Right cardiac atrium (tissue), 5 donors: ENCODE data around the gene FRAS1. TPM values are rescaled to one million over a fixed set of nuclear protein-coding genes. Genes with fewer than 3 reads are reported as not detected.
A peak's percentile ranks its signal among the peaks of the same experiment; 100 is the strongest.
"Not testable (repeated sequence)": the region's sequence is repeated elsewhere in the genome, so short reads cannot be mapped to it uniquely, and the experiment has no call there.

ENCODE experiments used
- ATAC-seq, 2 donors: fragments of 200-7000 bp; cut with Tn5 transposase; one replicate each; pipeline versions ENCODE4 v1.8.0 to v1.9.1; 2020; ENCODE audit warnings: moderate library complexity in 2 of 2, mild to moderate bottlenecking in 1 of 2
- DNase-seq, 3 donors: peaks; one replicate each; pipeline ENCODE4 v3.0.0-alpha.2; 2020
- H3K27ac ChIP-seq: one replicate; pipeline ENCODE4 v1.5.1; 2013; ENCODE audit warnings: mild to moderate bottlenecking, low read length, control low read depth, moderate library complexity
- H3K27me3 ChIP-seq: one replicate; pipeline ENCODE4 v1.6.1; 2013; ENCODE audit not compliant: control insufficient read depth, insufficient read depth
- H3K4me1 ChIP-seq: one replicate; pipeline ENCODE4 v1.6.1; 2013; ENCODE audit warnings: low read length; ENCODE audit not compliant: control insufficient read depth, insufficient read depth
- H3K4me3 ChIP-seq: one replicate; pipeline ENCODE4 v1.5.1; 2013; ENCODE audit warnings: low read length, control low read depth
- H3K9me3 ChIP-seq: one replicate; pipeline ENCODE4 v1.6.1; 2013; ENCODE audit warnings: low read length; ENCODE audit not compliant: control insufficient read depth
- WGBS: extraction: QIAGEN DNeasy Blood & Tissue Kit; methylation state at CpG from one replicate; pipeline ENCODE4 v1.1.7; 2013; 5-methylcytosine and 5-hydroxymethylcytosine counted together
- intact Hi-C, 4 donors: fragments of 100-400 bp; cut with DNase I; formaldehyde crosslinking; loops; one replicate each; pipeline versions ENCODE4 v1.11.0 to v1.14.0; 2022 to 2023
- polyA plus RNA-seq: library from polyadenylated mRNA; stranded (reverse); fragments of 200-250 nt; gene quantifications from one replicate; pipeline ENCODE4 v1.2.3, GENCODE V29; 2013
- total RNA-seq, 4 donors: library from RNA; stranded (reverse); fragmentation: NEBNext Ultra II Directional; extraction: Animal tissue kit (Norgen Biotek cat#: 25700); gene quantifications; one replicate each; pipeline ENCODE4 v1.2.1, GENCODE V29; 2021
- donor health status: healthy with polysubstance abuse.
- donor health status: DM: no; HTN: yes; CAD: no.
- donor health status: DM: no; HTN: no; CAD: no.
- donor health status: DM: no; HTN: yes; CAD: no; lungs with severe emphysema.
- donor health status: DM: yes; HTN: yes; CAD: no.

FRAS1 gene
- total and polyA plus RNA-seq, 5 donors, result 1.1 to 7.9 (median 5.1) TPM

DNA sequence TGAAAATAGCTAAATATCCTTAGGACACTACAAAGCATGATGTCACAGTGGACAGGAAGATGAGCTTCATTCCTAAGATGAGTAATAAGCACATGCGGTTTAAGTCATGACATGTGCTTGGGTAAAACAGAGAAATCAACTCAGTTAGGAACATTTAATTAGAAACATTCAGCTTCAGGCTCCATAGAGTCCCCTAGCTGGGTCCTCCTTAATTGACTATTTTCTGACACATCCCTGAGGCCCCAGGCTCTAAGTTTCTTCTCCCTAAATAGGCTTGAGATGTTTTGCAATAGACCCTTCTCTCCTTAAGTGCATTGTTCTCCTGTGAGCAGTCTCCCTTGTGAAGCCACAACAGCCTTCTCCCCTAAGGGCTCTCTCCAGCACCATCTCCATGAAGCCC is 424.1 kb downstream of the FRAS1 start:
- Histone ChIP-seq H3K4me3 (no peak overlapping the region), H3K27me3 (no peaks in the 10 kb centered on the region), H3K27ac (no peak overlapping the region), H3K4me1 (no peaks in the 10 kb centered on the region), H3K9me3 (no peaks in the 10 kb centered on the region)
- DNase-seq, result no peak
- no peak for ATAC-seq
- WGBS, result 85% methylated on average over 1 of the region's 1 CpG
- intact Hi-C loops, result no loop called here

DNA sequence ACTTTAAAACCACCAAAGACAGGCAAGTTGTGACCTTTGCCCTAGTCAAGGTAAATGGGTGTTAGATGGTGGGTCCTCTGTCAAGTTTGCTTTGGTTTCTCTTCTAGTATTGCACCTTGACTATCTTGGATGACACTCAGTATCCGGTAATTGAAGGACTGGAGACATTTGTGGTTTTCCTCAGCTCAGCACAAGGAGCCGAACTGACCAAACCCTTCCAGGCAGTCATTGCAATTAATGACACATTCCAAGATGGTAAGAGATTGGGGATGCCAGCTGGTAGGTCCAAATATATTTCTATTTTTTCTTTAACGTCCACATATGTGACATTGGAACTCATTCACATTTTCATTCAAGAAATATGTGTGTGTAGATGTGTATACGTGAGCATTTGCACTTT is 425.2 kb downstream of the FRAS1 start:
- DNase-seq (no peak), ATAC-seq (no peak)
- Histone ChIP-seq H3K27ac (no peak overlapping the region), H3K9me3 (no peaks in the 10 kb centered on the region), H3K4me1 (no peaks in the 10 kb centered on the region), H3K27me3 (no peaks in the 10 kb centered on the region), H3K4me3 (no peak overlapping the region)
- intact Hi-C loops, result no loop called here
- WGBS, result 85% methylated on average over 4 of the region's 4 CpGs

DNA sequence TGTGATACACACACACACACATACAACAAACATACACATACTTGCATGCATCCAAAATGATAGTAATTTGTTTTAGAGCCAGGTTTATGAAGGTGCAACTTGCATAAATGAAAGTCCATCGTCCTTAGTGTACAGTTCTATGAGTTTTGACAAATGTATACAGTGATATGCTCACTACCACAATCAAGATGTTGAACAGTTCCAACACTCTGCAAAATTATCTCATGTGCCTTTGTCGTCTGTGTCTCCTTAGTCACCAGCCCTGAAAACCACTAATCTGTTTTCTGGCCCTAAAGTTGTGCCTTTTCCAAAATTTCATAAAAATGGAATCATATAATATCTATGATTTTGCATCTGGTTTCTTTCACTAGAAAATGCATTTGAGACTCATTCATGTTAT is 426.7 kb downstream of the FRAS1 start:
- ATAC-seq, result no peak
- no peak for DNase-seq
- WGBS, result 66% methylated on average over 2 of the region's 2 CpGs
- Histone ChIP-seq H3K4me3 (no peak overlapping the region), H3K4me1 (no peaks in the 10 kb centered on the region), H3K27ac (no peak overlapping the region), H3K9me3 (no peaks in the 10 kb centered on the region), H3K27me3 (no peaks in the 10 kb centered on the region)
- intact Hi-C loops, result no loop called here

- no peak overlapping the region for H3K4me3 ChIP-seq
- no peak for ATAC-seq
- DNase-seq, result no peak
- 25% methylated on average over 2 of the region's 2 CpGs for WGBS
- no peaks in the 10 kb centered on the region for H3K4me1 ChIP-seq
- intact Hi-C loops, result no loop called here
- H3K9me3 ChIP-seq, result no peaks in the 10 kb centered on the region
- H3K27ac ChIP-seq, result no peak overlapping the region
- no peaks in the 10 kb centered on the region for H3K27me3 ChIP-seq
Observed at GRCh38 chr4:78484574-78484973, 427.5 kb downstream of the FRAS1 start.

- no peak overlapping the region for H3K27ac ChIP-seq
- no peak overlapping the region for H3K4me3 ChIP-seq
- DNase-seq (no peak), ATAC-seq (no peak)
- intact Hi-C loops, result no loop called here
- no peaks in the 10 kb centered on the region for H3K4me1 ChIP-seq
- no peaks in the 10 kb centered on the region for H3K9me3 ChIP-seq
- no peaks in the 10 kb centered on the region for H3K27me3 ChIP-seq
Observed at GRCh38 chr4:78493731-78494130, 436.6 kb downstream of the FRAS1 start.

DNA sequence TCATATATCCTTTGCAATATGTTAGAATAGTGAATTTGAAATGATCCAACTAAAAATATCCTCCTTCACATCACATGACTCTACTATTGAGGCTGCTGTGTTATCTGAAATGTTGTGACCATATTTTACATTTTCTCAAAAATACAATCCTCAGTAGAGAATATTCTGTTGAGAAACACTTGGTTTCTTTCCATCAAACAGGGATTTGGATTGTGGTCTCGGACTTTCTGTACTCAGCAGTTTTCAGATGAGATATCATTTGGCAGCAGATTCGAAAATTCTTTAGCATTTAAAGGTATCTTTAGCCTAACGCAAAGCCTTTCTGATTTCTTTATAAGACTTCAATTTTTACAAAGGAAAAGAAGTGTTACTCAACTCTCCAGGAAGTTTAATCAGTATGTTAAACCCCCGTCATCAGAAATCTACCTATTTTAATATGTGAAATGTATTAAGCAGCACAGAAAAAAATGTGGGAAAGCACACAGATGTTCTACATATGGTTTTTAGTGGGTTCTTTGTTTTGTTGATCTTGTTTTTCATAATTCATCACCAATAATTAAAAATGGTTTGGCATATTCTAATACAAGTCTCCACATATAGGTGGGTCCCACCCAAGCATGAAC is 439.0 kb downstream of the FRAS1 start:
- DNase-seq (no peak), ATAC-seq (peak in 1 of 2 donors; percentile 45)
- Histone ChIP-seq H3K27me3 (no peaks in the 10 kb centered on the region), H3K4me1 (no peaks in the 10 kb centered on the region), H3K9me3 (no peaks in the 10 kb centered on the region), H3K4me3 (no peak overlapping the region), H3K27ac (no peak overlapping the region)
- intact Hi-C loops, result no loop called here
- 56% methylated on average over 4 of the region's 4 CpGs for WGBS

GRCh38 chr4:78506260-78506659 is 449.1 kb downstream of the FRAS1 start:
- H3K4me1 ChIP-seq, intact Hi-C loops, H3K27ac ChIP-seq, ATAC-seq, DNase-seq, H3K27me3 ChIP-seq, H3K4me3 ChIP-seq, H3K9me3 ChIP-seq: not testable (repeated sequence)
- 68% methylated on average over 10 of the region's 10 CpGs for WGBS

GRCh38 chr4:78509043-78509442 is 451.9 kb downstream of the FRAS1 start:
- 77% methylated on average over 2 of the region's 2 CpGs for WGBS
- Histone ChIP-seq H3K27me3 (no peaks in the 10 kb centered on the region), H3K4me1 (no peaks in the 10 kb centered on the region)

GRCh38 chr4:78510108-78510507 is 453.0 kb downstream of the FRAS1 start:
- no peak for ATAC-seq
- H3K27ac ChIP-seq, result no peak overlapping the region
- no peak for DNase-seq
- WGBS, result 71% methylated on average over 1 of the region's 1 CpG
- H3K4me3 ChIP-seq, result no peak overlapping the region
- no peaks in the 10 kb centered on the region for H3K9me3 ChIP-seq
- no peaks in the 10 kb centered on the region for H3K27me3 ChIP-seq
- no peaks in the 10 kb centered on the region for H3K4me1 ChIP-seq
- intact Hi-C loops, result loop anchor here in 2 of 4 donors (5.0 to 10.0 kb wide), 3 partner anchors 455 to 548 kb away; partner anchors contain the start of gene FRAS1 (in 1 of the 2)

More at GRCh38 chr4:78509043-78509442, 451.9 kb downstream of the FRAS1 start:
- DNase-seq (no peak), ATAC-seq (no peak)
- H3K27ac ChIP-seq, result no peak overlapping the region
- no peak overlapping the region for H3K4me3 ChIP-seq
- intact Hi-C loops, result no loop called here
- H3K9me3 ChIP-seq, result no peaks in the 10 kb centered on the region

DNA sequence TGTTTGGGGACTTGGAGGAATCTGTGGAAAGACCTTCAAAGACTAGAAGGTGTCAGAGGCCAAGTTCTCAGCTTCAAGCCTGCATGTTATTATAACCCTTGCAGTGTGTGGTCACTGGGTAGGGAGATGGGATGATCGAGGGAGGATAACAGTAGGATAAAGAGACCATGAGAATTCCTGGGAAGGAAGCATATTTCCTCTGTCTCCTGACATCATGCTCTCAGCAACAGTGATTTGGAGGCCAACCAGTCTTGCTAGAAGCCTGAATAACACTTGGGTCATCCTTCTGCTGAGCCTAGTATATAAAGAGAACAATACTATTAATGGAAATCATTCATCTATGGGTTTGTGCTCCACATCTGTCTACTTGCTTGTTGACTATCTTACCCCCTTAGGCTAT is 453.6 kb downstream of the FRAS1 start:
- no peaks in the 10 kb centered on the region for H3K27me3 ChIP-seq
- ATAC-seq (no peak), DNase-seq (no peak)
- H3K27ac ChIP-seq, result no peak overlapping the region
- no peaks in the 10 kb centered on the region for H3K4me1 ChIP-seq
- no peak overlapping the region for H3K4me3 ChIP-seq
- no peaks in the 10 kb centered on the region for H3K9me3 ChIP-seq
- intact Hi-C loops, result loop anchor here in 2 of 4 donors (5.0 to 10.0 kb wide), 3 partner anchors 456 to 548 kb away; partner anchors contain the start of gene FRAS1 (in 1 of the 2)
- 20% methylated on average over 1 of the region's 1 CpG for WGBS

GRCh38 chr4:78512357-78512920 is 455.3 kb downstream of the FRAS1 start:
- intact Hi-C loops, result loop anchor here in 2 of 4 donors (5.0 to 10.0 kb wide), 3 partner anchors 458 to 550 kb away; partner anchors contain the start of gene FRAS1 (in 1 of the 2)
- Histone ChIP-seq H3K4me3 (no peak overlapping the region), H3K4me1 (no peaks in the 10 kb centered on the region), H3K9me3 (no peaks in the 10 kb centered on the region), H3K27ac (no peak overlapping the region), H3K27me3 (no peaks in the 10 kb centered on the region)
- WGBS, result 58% methylated on average over 3 of the region's 3 CpGs
- ATAC-seq (peak; percentile 76 to 83), DNase-seq (peak in 2 of 3 donors; percentile 18 to 78)
